IPS-15b (cell line): ENCODE results near the gene SV2B.

Experiments
- H3K27me3 ChIP-seq: one replicate; pipeline ENCODE4 v1.6.1; 2013; ENCODE audit warnings: low read length; ENCODE audit not compliant: control insufficient read depth, insufficient read depth
- H3K36me3 ChIP-seq: one replicate; pipeline ENCODE4 v1.6.1; 2013; ENCODE audit warnings: low read length; ENCODE audit not compliant: control insufficient read depth, insufficient read depth
- H3K4me1 ChIP-seq: one replicate; pipeline ENCODE4 v1.6.1; 2013; ENCODE audit warnings: mild to moderate bottlenecking, low read length; ENCODE audit not compliant: control insufficient read depth, insufficient read depth
- H3K4me3 ChIP-seq: one replicate; pipeline ENCODE4 v1.5.1; 2013; ENCODE audit warnings: low read depth, low read length
- H3K9ac ChIP-seq: one replicate; pipeline ENCODE4 v1.6.1; 2013; ENCODE audit warnings: low read depth, mild to moderate bottlenecking, low read length
- H3K9me3 ChIP-seq: one replicate; pipeline ENCODE4 v1.6.1; 2013; ENCODE audit warnings: mild to moderate bottlenecking, low read length; ENCODE audit not compliant: control insufficient read depth, insufficient read depth

Gene SV2B

GRCh38 chr15:91308855-91309254, 208.8 kb downstream of the SV2B start:
- Histone ChIP-seq H3K4me3 (no peak overlapping the region), H3K36me3 (no peaks in the 10 kb centered on the region), H3K27me3 (peaks cover 3% of the 10 kb centered on the region), H3K9ac (no peak overlapping the region), H3K9me3 (no peaks in the 10 kb centered on the region), H3K4me1 (no peaks in the 10 kb centered on the region)

- Histone ChIP-seq H3K9me3 (no peaks in the 10 kb centered on the region), H3K4me3 (no peak overlapping the region), H3K36me3 (no peaks in the 10 kb centered on the region), H3K9ac (no peak overlapping the region), H3K27me3 (no peaks in the 10 kb centered on the region), H3K4me1 (no peaks in the 10 kb centered on the region)
Measured at GRCh38 chr15:91311986-91312385, 211.9 kb downstream of the SV2B start.

- Histone ChIP-seq H3K4me3 (no peak overlapping the region), H3K27me3 (no peaks in the 10 kb centered on the region), H3K36me3 (no peaks in the 10 kb centered on the region), H3K9me3 (no peaks in the 10 kb centered on the region), H3K9ac (no peak overlapping the region), H3K4me1 (no peaks in the 10 kb centered on the region)
Measured at GRCh38 chr15:91316126-91316525, 216.1 kb downstream of the SV2B start.

GRCh38 chr15:91318516-91318915, 218.5 kb downstream of the SV2B start:
- Histone ChIP-seq H3K9me3 (no peaks in the 10 kb centered on the region), H3K4me3 (no peak overlapping the region), H3K36me3 (no peaks in the 10 kb centered on the region), H3K4me1 (no peaks in the 10 kb centered on the region), H3K9ac (no peak overlapping the region), H3K27me3 (no peaks in the 10 kb centered on the region)

- Histone ChIP-seq H3K4me1 (no peaks in the 10 kb centered on the region), H3K9ac (no peak overlapping the region), H3K4me3 (no peak overlapping the region), H3K36me3 (no peaks in the 10 kb centered on the region), H3K27me3 (no peaks in the 10 kb centered on the region), H3K9me3 (no peaks in the 10 kb centered on the region)
Measured at GRCh38 chr15:91318931-91319330, 218.9 kb downstream of the SV2B start.

- H3K36me3 ChIP-seq, result no peaks in the 10 kb centered on the region
- no peaks in the 10 kb centered on the region for H3K9me3 ChIP-seq
- no peaks in the 10 kb centered on the region for H3K27me3 ChIP-seq
- H3K4me1 ChIP-seq, result no peaks in the 10 kb centered on the region
- H3K9ac ChIP-seq, result no peak overlapping the region
- H3K4me3 ChIP-seq, result no peak overlapping the region
Measured at GRCh38 chr15:91319371-91320059, 219.5 kb downstream of the SV2B start.

- Histone ChIP-seq H3K4me1 (no peaks in the 10 kb centered on the region), H3K9ac (no peak overlapping the region), H3K4me3 (no peak overlapping the region), H3K27me3 (no peaks in the 10 kb centered on the region), H3K9me3 (no peaks in the 10 kb centered on the region), H3K36me3 (no peaks in the 10 kb centered on the region)
Measured at GRCh38 chr15:91320101-91320500, 220.0 kb downstream of the SV2B start.

- H3K36me3 ChIP-seq, result no peaks in the 10 kb centered on the region
- H3K27me3 ChIP-seq, result no peaks in the 10 kb centered on the region
- no peak overlapping the region for H3K4me3 ChIP-seq
- H3K9ac ChIP-seq, result no peak overlapping the region
- H3K4me1 ChIP-seq, result no peaks in the 10 kb centered on the region
- H3K9me3 ChIP-seq, result no peaks in the 10 kb centered on the region
Measured at GRCh38 chr15:91329914-91330313, 229.9 kb downstream of the SV2B start.

GRCh38 chr15:91331581-91331980, 231.5 kb downstream of the SV2B start:
- Histone ChIP-seq H3K4me1 (no peaks in the 10 kb centered on the region), H3K9ac (no peak overlapping the region), H3K27me3 (no peaks in the 10 kb centered on the region), H3K4me3 (no peak overlapping the region), H3K36me3 (no peaks in the 10 kb centered on the region), H3K9me3 (no peaks in the 10 kb centered on the region)

- no peaks in the 10 kb centered on the region for H3K27me3 ChIP-seq
- no peaks in the 10 kb centered on the region for H3K36me3 ChIP-seq
- no peak overlapping the region for H3K4me3 ChIP-seq
- H3K9me3 ChIP-seq, result no peaks in the 10 kb centered on the region
- no peaks in the 10 kb centered on the region for H3K4me1 ChIP-seq
- H3K9ac ChIP-seq, result no peak overlapping the region
Measured at GRCh38 chr15:91335702-91336101, 235.6 kb downstream of the SV2B start.

- Histone ChIP-seq H3K4me1 (no peaks in the 10 kb centered on the region), H3K27me3 (no peaks in the 10 kb centered on the region), H3K4me3 (no peak overlapping the region), H3K9ac (no peak overlapping the region), H3K36me3 (no peaks in the 10 kb centered on the region), H3K9me3 (no peaks in the 10 kb centered on the region)
Measured at GRCh38 chr15:91336687-91337086, 236.6 kb downstream of the SV2B start.

GRCh38 chr15:91338766-91339165, 238.7 kb downstream of the SV2B start:
- Histone ChIP-seq H3K9ac (no peak overlapping the region), H3K4me1 (no peaks in the 10 kb centered on the region), H3K27me3 (no peaks in the 10 kb centered on the region), H3K4me3 (no peak overlapping the region), H3K9me3 (no peaks in the 10 kb centered on the region), H3K36me3 (no peaks in the 10 kb centered on the region)
